ENCODE data around the gene AGAP1. TPM values are rescaled to one million over a fixed set of nuclear protein-coding genes. Genes with fewer than 3 reads are reported as not detected.

AGAP1 gene
- total RNA-seq, 4 donors from 2014 or later, result 13.7 to 18.5 (median 17.1) TPM

DNA sequence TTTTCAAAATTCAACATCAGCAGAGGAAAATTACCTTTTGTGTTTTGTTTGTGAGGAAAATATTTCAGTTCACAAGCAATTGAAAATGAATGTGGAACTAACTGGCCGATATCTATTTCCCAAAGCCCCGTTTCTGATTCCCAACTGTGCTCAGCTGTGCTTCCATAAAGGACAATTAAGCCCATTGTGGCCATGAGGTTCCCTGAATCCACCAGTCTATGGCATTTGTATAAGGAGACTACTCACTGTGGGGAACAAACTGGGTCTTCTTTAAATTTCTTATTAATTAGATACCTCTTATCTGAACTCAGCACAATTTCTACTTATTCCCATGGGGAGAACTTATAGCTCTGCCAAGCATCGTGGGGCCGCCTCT lies 31.4 kb upstream of the AGAP1 start:
- no peak for TF ChIP-seq CTCF (IDR thresholded peaks at IDR 0.05)
- TF ChIP-seq POLR2A (IDR thresholded peaks at IDR 0.05), result no peak
- intact Hi-C loops (cut with DNase I; ENCODE audit: low total_unique reads), result no loop called here
- DNase-seq (ENCODE audit: low spot score in 2 of 2), result peak in 1 of 2 donors; percentile 69
- no peak overlapping the region for H3K4me3 ChIP-seq (ENCODE audit: low read depth, poor library complexity, severe bottlenecking)
- 86 to 91% methylated on average over 4 of the region's 4 CpGs for WGBS, 2 donors

- intact Hi-C loops (cut with DNase I; ENCODE audit: low total_unique reads), result no loop called here
- peak in 1 of 2 donors; percentile 82 for DNase-seq (ENCODE audit: low spot score in 2 of 2)
- TF ChIP-seq CTCF (IDR thresholded peaks at IDR 0.05) (no peak), POLR2A (IDR thresholded peaks at IDR 0.05) (no peak)
- H3K4me3 ChIP-seq (ENCODE audit: low read depth, poor library complexity, severe bottlenecking), result no peak overlapping the region
- WGBS, 2 donors, result 75 to 87% methylated on average over 3 of the region's 3 CpGs
Observed at GRCh38 chr2:235463893-235464292, 29.9 kb upstream of the AGAP1 start.

DNA sequence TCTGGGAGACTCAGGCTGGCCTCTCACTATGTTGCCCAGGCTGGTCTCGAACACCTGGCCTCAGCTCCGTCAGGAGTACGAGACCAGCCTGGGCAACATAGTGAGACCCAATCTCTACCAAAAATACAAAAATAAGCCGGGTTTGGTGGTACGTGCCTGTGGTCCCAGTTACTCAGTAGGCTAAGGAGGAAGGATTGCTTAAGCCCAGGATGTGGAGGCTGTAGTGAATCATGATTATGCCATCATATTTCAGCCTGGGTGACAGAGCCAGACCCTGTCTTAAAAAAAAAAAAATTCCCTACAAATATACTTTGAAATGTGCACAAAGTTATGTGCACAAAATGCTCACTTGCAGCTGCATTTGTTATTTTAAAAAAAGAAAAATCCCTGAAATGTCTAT lies 26.3 kb upstream of the AGAP1 start:
- TF ChIP-seq POLR2A (IDR thresholded peaks at IDR 0.05) (no peak), CTCF (IDR thresholded peaks at IDR 0.05) (no peak)
- intact Hi-C loops (cut with DNase I; ENCODE audit: low total_unique reads), result no loop called here
- 92 to 99% methylated on average over 5 of the region's 5 CpGs for WGBS, 2 donors

DNA sequence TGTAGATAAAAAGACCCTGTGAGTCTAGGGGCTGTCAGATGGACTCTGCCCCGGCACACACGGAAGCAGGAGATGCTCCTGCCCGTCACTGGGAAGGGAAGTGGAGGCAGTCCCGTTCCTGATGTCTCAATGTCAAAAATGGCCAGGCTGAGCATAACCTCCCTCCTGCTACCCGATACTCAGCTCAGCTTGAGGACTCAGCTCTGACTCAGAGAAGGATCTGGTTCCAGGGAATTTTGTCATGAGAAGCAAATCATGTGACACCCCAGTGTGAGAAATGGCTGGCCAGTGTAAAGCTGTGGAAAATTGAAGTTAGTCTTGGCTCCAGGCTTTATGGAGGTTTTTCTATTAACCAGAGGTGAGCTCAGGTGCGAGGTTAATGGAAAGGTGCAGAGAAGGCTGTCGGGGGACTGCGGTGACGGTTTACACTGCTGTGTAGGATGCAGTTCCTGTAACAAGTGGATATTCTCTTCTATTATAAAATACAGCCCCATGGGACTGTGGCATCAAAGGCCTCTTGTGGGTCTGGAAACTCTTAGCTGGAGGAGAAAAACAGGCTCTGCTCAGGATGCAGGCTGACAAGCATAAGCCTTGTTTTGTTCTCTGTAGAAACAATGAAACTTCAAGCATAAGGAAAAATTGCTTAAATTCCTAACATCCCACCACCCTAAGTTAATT lies 24.7 kb upstream of the AGAP1 start:
- no peak overlapping the region for H3K4me3 ChIP-seq (ENCODE audit: low read depth, poor library complexity, severe bottlenecking)
- WGBS, 2 donors, result 38 to 41% methylated on average over 9 of the region's 9 CpGs
- no peak for TF ChIP-seq POLR2A (IDR thresholded peaks at IDR 0.05)
- TF ChIP-seq CTCF (IDR thresholded peaks at IDR 0.05), result no peak
- intact Hi-C loops (cut with DNase I; ENCODE audit: low total_unique reads), result no loop called here
- DNase-seq (ENCODE audit: low spot score in 2 of 2), result peak; percentile 64 to 83

More for the DNA sequence above, 26.3 kb upstream of the AGAP1 start:
- H3K4me3 ChIP-seq (ENCODE audit: low read depth, poor library complexity, severe bottlenecking), result no peak overlapping the region
- DNase-seq (ENCODE audit: low spot score in 2 of 2), result peak in 1 of 2 donors; percentile 10

GRCh38 chr2:235471186-235471747 lies 22.6 kb upstream of the AGAP1 start:
- H3K4me3 ChIP-seq (ENCODE audit: low read depth, poor library complexity, severe bottlenecking), result no peak overlapping the region
- TF ChIP-seq CTCF (IDR thresholded peaks at IDR 0.05) (no peak), POLR2A (IDR thresholded peaks at IDR 0.05) (no peak)
- DNase-seq (ENCODE audit: low spot score in 2 of 2), result peak in 1 of 2 donors; percentile 50
- 78 to 84% methylated on average over 5 of the region's 5 CpGs for WGBS, 2 donors
- intact Hi-C loops (cut with DNase I; ENCODE audit: low total_unique reads), result no loop called here
